GM12875 (cell line): Measurements from ENCODE around the gene ATP11B.

Experiments
- H3K4me3 ChIP-seq: one replicate; pipeline ENCODE4 v1.5.1; 2011; ENCODE audit warnings: low read depth, low read length, control low read depth
- CTCF ChIP-seq: IDR thresholded peaks from 2 replicates; pipeline ENCODE4 v1.5.1; 2011; ENCODE audit warnings: low read depth, mild to moderate bottlenecking, control low read depth, inconsistent platforms, low read length, moderate library complexity, borderline replicate concordance; ENCODE audit not compliant: insufficient read depth

The ATP11B gene

DNA sequence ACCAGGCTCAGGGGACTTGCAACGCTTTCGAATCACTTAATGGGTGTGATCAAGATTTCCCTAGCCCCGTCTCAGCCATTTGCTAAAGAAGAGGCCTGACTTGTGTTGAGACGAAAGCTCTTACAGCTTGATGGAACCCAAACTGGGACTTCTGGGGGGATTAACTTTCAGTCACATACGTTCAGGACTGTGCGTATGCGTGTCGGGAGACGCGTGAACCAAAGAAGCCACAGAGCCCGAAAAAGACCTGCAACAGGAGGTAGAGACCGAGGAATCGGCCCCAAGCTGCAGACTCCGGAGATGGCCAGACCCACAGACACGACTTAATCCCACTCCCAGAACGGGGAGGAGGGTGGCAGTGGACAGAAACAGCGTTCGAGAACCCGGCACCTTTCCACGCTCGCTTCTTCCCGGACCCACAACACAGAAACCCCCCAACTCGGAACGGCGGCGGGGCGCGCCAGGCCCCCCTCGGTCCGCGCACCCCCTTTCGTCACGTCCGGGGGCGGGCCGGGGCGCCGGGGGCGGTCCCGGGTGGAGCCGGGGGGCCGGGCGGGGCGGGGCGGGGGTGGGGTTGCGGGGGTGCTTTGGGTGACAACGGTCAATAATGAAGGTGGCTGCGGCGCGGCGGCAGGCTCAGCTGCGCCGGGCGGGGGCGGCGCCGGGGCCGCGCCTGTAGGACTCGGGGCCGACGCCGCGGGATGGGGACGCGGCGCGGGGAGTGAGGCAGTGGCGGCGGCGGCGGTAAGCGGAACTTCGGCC, at the start of gene ATP11B:
ATP11B (plus strand) TSS at position 604 of the 762 bp plus-strand sequence. CDS start 256 bp downstream, outside the sequence.
- no peak for TF ChIP-seq CTCF
- H3K4me3 ChIP-seq: peak within 1 kb of the TSS; percentile 96

- no peak overlapping the region for H3K4me3 ChIP-seq
- no peak for TF ChIP-seq CTCF
Observed at GRCh38 chr3:182746959-182747358, 46.3 kb upstream of the ATP11B start.

GRCh38 chr3:182755308-182755707, 38.0 kb upstream of the ATP11B start:
- no peak for TF ChIP-seq CTCF
- no peak overlapping the region for H3K4me3 ChIP-seq

- no peak overlapping the region for H3K4me3 ChIP-seq
- no peak for TF ChIP-seq CTCF
Observed at GRCh38 chr3:182755712-182756111, 37.6 kb upstream of the ATP11B start.

GRCh38 chr3:182760576-182761164, 32.6 kb upstream of the ATP11B start:
- TF ChIP-seq CTCF: no peak

DNA sequence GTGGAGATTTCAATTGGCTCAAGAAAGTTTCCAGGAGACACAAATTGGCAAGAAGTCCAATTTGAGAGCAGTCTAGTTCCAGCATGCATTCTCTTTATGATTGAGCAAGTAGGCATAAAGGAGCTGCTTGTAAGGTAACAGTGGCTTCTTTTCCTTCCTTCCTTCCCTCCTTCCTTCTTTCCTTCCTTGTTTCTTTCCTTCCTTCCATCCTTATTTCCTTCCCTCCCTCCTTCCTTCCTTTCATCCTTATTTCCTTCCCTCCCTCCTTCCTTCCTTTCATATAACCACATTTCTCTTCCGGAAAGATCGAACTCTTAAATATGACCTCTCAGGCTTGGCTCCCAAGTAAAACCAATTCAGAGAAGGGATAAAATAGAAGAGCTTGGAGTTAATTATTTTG, 29.4 kb upstream of the ATP11B start:
- no peak overlapping the region for H3K4me3 ChIP-seq
- TF ChIP-seq CTCF: no peak

More at GRCh38 chr3:182760576-182761164, 32.6 kb upstream of the ATP11B start:
- no peak overlapping the region for H3K4me3 ChIP-seq

DNA sequence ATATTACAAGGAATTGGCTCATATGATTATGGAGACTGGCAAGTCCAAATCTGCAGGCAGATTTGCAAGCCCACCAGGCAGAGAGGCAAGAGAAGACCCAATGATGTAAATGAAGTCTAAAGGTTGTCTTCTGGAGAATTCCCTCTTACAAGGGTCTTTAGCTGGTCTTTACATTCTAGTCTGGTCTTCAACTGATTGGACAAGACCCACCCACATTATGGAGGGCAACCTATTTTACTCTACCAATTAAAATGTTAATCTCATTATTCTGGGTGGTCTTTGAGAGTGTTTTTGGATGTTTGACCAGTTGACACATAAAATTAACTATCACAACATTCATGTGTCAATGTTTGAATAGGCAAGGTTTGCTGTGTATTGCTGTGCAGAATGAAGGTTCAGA, 28.0 kb upstream of the ATP11B start:
- no peak overlapping the region for H3K4me3 ChIP-seq

More for the DNA sequence above, 28.0 kb upstream of the ATP11B start:
- TF ChIP-seq CTCF: no peak
